ENCODE measurements around the gene PPIB.

The PPIB gene

DNA sequence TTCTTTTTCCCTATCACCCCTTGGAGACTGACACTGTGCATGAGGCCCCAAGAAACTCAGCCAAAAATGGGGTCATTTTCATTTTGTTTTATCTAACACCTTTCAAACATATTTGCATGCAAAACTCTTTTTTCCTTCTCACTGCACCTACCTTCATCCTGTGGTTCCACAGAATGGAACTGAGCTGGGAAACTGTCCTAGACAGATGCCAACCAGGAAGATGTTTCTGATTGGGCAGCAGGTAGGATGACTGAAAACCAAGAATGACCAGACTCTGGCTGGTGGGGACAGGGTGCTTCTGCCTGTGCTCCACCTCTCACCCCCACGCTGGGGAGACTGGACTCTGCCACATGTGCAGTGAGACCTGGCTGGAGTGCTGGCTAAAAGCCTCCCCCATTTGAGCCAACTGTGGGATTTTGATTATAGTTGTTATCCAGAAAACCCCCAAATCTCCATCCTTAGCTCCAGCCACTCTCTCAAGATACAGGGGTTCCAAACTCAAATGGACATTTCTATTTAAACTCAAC is 5.2 kb downstream of the PPIB start:
- no peak for DNase-seq

DNA sequence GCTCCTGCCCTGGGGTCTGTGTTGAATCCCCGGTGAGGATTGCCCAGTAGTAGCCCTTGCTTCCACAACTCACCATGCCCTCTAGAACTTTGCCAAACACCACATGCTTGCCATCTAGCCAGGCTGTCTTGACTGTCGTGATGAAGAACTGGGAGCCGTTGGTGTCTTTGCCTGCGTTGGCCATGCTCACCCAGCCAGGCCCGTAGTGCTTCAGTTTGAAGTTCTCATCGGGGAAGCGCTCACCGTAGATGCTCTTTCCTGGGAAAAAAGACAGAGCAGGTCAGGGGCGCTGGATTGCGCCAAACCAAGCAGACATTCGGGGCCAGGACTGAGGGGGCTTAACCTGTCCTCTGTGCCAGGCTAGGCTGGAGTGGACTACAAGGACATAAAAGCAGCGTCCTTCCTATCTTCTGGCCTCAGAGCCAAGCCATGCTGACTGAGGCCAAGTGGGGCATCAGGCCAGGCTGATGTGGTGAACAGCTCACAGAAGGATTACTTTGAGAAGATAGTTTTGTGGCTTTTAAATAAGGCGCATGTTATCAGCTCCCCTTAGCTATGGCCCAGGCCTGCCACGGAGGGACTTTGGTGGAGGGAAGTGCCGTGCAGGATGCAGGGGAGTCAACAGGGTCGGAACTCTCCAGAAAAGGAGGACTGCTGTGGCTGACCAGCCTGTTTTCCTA is 6.0 kb downstream of the PPIB start:
- DNase-seq = no peak

GRCh38 chr15:64155802-64156651 is 6.8 kb downstream of the PPIB start:
- DNase-seq = no peak

DNA sequence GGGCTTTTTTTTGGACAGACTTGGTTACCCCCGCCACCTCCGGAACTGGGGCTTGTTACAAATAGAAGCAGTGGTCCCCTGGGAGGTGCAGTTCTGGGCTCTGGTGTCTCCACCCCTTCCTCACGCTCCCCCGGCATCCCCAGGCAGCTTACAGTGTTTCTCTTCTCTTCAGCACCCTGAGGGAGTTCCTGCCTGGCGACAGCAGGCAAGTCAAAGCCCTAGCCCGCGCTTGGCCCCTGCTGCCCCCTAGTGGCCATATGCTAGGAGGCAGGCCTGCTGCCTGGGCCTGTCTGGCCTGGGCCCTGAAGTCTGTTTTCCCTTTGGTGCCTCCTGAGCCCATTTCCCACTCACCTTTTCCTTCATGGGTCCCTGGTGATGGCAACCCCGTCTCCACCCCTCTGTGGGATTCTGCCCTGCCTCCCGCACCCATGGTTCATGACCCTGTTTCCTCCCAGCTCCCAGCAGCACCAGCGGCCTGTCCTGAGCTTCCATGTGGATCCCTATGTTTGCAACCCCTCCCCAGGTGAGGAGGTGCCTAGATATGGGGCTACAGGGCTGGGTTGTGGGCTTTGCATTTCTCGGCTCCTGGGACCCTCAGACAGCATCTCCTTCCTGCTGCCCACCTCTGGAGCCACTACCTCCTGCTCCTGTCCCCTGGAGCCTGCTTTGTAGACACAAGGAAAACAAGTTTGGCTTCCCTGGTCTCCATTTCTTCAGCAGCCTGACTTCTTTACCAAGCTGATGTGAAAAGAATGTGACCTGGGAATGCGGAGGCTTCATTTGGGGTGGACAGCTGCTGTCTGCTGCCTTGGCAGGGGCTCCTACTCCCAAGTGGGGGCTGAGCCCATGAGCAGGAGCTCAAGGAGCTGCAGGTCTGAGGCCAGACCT is 9.1 kb downstream of the PPIB start:
- DNase-seq = peak; percentile 74

DNA sequence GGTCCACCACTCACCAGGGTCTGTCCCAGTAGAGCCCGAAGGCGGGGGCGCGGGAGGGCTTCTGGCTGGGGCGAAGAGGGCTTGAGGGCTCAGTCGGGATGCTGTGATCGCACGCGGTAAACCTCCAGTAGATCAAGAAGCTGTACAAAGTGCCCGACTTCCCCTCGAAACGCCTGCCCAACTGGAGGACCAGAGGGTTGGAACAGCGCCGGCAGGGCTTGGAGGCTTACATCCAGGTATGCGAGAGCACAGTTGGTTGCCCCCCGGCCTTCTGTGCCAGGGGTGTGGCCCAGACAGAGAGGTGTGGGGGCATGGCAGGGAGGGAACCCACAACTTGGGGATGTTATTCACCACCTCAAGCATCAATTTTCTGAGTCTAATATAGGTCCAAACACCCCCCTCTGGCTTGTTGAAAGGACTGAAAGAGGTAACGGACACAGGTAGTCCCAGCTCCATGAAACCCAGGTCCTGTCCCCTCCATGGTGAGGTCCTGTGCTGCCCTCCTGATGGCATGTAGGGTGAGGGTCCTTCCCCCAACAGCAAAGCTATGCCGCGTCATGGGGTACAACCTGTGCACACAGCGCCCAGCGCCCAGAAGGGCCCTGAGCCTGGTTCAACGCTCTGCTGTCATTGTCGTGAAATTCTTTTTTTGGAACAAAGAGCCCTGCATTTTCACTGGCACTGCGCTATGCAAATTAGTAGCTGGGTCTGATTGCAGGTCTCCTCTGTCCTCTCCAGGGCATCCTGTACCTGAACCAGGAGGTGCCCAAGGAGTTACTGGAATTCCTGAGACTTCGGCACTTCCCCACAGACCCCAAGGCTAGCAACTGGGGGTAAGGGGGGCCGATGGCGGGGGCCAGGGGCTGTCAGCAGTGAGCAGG is 10.1 kb downstream of the PPIB start:
- no peak for DNase-seq

GRCh38 chr15:64151727-64152506 is 10.9 kb downstream of the PPIB start, which contains the start of gene SNX22:
SNX22 (plus strand) TSS chr15:64151731; CDS start chr15:64151776, 45 bp downstream.
- DNase-seq = no peak

DNA sequence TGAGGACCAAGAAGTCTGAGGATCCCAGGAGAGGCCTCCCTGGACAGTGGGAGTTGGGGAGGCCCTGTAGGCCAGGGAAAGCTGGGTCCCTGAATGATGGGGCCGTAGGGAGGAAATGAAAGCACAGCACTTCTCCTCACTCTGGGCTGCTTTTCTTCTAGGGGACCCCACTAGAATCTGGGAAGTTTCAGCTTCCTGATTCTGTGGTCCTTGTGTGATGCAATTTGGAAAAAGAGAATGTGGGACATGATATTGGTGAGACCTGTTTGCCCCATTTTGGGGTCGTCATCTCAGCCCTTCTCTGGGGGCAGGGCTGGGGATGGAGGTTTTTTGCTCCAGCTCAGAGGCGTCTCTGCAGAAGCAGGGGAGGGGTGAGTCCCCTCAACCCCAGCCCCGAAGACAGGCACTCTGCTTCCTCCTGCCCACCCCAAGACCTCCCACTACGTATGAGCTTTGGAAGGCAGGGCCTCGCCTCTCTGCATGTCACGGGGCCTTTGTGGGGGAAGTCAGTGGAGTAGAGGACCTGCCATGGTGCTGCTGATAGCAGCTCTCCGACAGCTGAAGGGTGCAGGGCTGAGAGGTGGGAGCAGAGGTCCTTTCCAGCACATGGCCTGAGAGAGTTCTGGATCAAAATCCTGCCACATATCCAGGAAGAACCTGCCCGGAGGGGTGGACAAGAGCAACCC is 12.8 kb downstream of the PPIB start:
- DNase-seq = no peak

- DNase-seq = peak; percentile 36
These were observed 13.4 kb downstream of the PPIB start for GRCh38 chr15:64149424-64149823.

DNA sequence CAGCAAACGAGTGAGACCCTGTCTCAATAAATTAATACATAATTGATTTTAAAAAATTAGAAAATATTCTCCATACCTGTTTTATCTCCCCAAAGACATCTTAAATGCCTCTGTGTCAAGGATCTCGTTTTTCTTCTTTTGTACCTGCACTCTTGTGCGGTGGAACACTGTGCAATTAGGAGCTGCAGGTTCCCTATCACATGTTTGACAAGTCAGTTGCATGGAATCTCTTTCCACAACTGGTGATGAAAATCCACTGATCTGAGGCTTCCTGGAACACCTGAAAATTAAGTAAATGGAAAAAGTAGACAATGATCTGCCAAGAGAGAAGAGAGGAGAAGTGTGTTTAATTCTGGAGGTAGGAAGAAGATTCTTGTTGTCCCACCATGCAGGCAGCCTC is 14.2 kb downstream of the PPIB start:
- no peak for DNase-seq

- no peak for DNase-seq
These were observed 14.7 kb downstream of the PPIB start for GRCh38 chr15:64148168-64148567.

- no peak for DNase-seq
These were observed 15.7 kb downstream of the PPIB start for GRCh38 chr15:64146885-64147681.

- no peak for DNase-seq
These were observed 16.3 kb downstream of the PPIB start for GRCh38 chr15:64146520-64146884.

DNA sequence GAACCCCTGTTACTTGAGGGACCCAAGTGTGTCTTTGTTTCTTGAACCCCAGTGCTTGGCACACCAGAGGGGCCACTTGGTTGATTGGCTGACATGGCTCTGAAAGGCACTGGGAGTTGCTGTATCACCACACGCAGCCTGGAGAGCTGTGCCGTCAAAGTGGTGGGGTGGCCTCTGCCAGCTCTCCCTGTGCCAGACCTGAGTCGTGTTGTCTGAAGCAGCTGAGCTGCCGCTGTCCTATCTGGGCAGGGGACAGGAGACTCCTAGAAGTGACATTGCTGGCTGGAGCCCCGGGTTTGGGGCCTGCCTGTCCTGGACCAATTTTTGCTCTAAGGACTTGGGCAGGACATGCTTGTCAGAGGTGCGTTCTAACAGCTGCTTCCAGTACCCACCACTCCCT is 16.8 kb downstream of the PPIB start:
- DNase-seq = no peak

GRCh38 chr15:64144565-64145281 is 18.1 kb downstream of the PPIB start:
- no peak for DNase-seq

DNA sequence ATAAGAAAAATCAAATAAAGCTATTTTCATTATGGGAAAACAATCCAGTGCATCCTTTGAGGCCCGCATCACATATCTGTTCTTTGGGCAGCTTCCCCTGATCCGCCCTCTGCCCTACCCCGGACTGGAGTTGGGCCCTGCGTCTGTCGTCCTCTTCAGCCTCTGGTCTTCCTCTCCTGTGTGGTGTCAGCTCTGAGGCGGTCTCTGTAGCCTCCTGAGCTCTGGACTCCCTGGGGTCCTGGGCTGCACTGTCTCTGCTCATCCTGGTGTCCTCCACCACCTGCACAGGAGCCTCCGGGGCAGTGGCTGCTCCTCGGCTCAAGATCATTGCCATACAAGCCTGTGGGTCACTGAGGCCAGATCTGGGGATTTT is 18.6 kb downstream of the PPIB start:
- DNase-seq = no peak

GRCh38 chr15:64143276-64143675 is 19.5 kb downstream of the PPIB start:
- no peak for DNase-seq

- DNase-seq = no peak
These were observed 20.9 kb downstream of the PPIB start for GRCh38 chr15:64141798-64142512.

DNA sequence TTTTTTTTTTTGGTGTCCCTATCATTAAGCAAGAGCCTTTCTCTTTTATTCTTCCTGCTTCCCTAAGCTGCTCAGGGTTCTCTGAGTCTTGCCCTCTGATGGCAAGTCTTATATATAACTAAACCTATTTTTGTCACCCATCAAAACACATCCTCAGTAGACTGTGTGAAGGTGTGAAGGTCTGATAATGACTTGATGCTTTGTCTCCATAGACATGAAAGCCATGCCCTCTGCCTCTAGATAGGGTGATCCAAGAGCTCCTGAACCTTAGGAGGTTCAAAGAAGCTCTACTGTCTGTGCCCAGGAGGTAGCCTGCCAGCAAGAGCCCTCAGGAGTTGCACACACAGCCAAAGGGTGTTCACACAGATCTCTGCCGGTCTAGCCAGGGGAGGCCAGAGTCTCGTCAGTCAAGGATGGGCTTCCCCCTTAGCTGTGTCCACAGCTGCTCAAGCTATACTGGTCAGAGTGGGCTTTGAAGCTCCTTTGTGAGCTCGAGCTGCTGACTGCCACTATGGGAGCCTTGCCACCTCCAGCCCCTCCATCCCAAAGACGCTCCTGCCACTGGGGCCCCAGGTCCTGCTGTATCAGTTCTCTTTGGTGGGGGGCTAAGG is 24.4 kb downstream of the PPIB start:
- DNase-seq = no peak
